ENCODE results near the gene KRTAP10-7. TPM values are rescaled to one million over a fixed set of nuclear protein-coding genes. Genes with fewer than 3 reads are reported as not detected.
A peak's percentile ranks its signal among the peaks of the same experiment; 100 is the strongest.

Gene KRTAP10-7
- total and polyA plus RNA-seq, 7 donors = not detected

GRCh38 chr21:44568261-44568660 lies 32.1 kb upstream of the KRTAP10-7 start:
- Histone ChIP-seq H3K27ac (no peak overlapping the region), H3K4me3 (no peak overlapping the region), H3K36me3 (no peaks in the 10 kb centered on the region), H3K9me3 (peaks cover 0 to 3% (median 0%) of the 10 kb centered on the region in 4 donors), H3K27me3 (peaks cover 0 to 9% (median 0%) of the 10 kb centered on the region in 3 donors), H3K4me1 (no peaks in the 10 kb centered on the region)
- no peak for DNase-seq
- no peak for TF ChIP-seq CTCF (IDR thresholded peaks at IDR 0.05)
- TF ChIP-seq POLR2A (IDR thresholded peaks at IDR 0.05) = no peak
- no peak for TF ChIP-seq POLR2AphosphoS5 (IDR thresholded peaks at IDR 0.05)
- no peak for TF ChIP-seq EP300 (IDR thresholded peaks at IDR 0.05)
- intact Hi-C loops (cut with DNase I) = no loop called here
- 70 to 78% methylated on average over 12 of the region's 12 CpGs for WGBS, 2 donors

- H3K27me3 ChIP-seq = peaks cover 0 to 14% (median 0%) of the 10 kb centered on the region in 3 donors
- DNase-seq = peak; percentile 44
- H3K4me3 ChIP-seq = no peak overlapping the region
- peaks cover 0 to 3% (median 0%) of the 10 kb centered on the region in 4 donors for H3K9me3 ChIP-seq
- H3K27ac ChIP-seq = no peak overlapping the region
- TF ChIP-seq POLR2AphosphoS5 (IDR thresholded peaks at IDR 0.05) (no peak), CTCF (IDR thresholded peaks at IDR 0.05) (no peak)
- intact Hi-C loops (cut with DNase I) = no loop called here
- 58 to 76% methylated on average over 27 of the region's 27 CpGs for WGBS, 2 donors
- H3K36me3 ChIP-seq = no peaks in the 10 kb centered on the region
- no peaks in the 10 kb centered on the region for H3K4me1 ChIP-seq
Observed at GRCh38 chr21:44568667-44569556, 31.5 kb upstream of the KRTAP10-7 start.

- Histone ChIP-seq H3K4me3 (no peak overlapping the region), H3K36me3 (no peaks in the 10 kb centered on the region), H3K4me1 (no peaks in the 10 kb centered on the region), H3K27me3 (peaks cover 0 to 14% (median 0%) of the 10 kb centered on the region in 3 donors), H3K27ac (no peak overlapping the region), H3K9me3 (peaks cover 0 to 3% (median 0%) of the 10 kb centered on the region in 4 donors)
- WGBS, 2 donors = 87 to 88% methylated on average over 12 of the region's 12 CpGs
- intact Hi-C loops (cut with DNase I) = no loop called here
- TF ChIP-seq CTCF (IDR thresholded peaks at IDR 0.05) (no peak), POLR2A (IDR thresholded peaks at IDR 0.05) (no peak), EP300 (IDR thresholded peaks at IDR 0.05) (no peak), POLR2AphosphoS5 (IDR thresholded peaks at IDR 0.05) (no peak)
- peak; percentile 62 for DNase-seq
Observed at GRCh38 chr21:44569861-44570517, 30.4 kb upstream of the KRTAP10-7 start.

- no peaks in the 10 kb centered on the region for H3K36me3 ChIP-seq
- H3K4me3 ChIP-seq = no peak overlapping the region
- intact Hi-C loops (cut with DNase I) = no loop called here
- H3K4me1 ChIP-seq = no peaks in the 10 kb centered on the region
- TF ChIP-seq POLR2AphosphoS5 (IDR thresholded peaks at IDR 0.05) (no peak), POLR2A (IDR thresholded peaks at IDR 0.05) (no peak), EP300 (IDR thresholded peaks at IDR 0.05) (no peak), CTCF (IDR thresholded peaks at IDR 0.05) (no peak)
- peaks cover 0 to 3% (median 0%) of the 10 kb centered on the region in 4 donors for H3K9me3 ChIP-seq
- DNase-seq = no peak
- peaks cover 0 to 14% (median 0%) of the 10 kb centered on the region in 3 donors for H3K27me3 ChIP-seq
- WGBS, 2 donors = 68 to 81% methylated on average over 4 of the region's 4 CpGs
- H3K27ac ChIP-seq = no peak overlapping the region
Observed at GRCh38 chr21:44571296-44571695, 29.1 kb upstream of the KRTAP10-7 start.
